ENCODE results near the gene PMPCA. TPM values are rescaled to one million over a fixed set of nuclear protein-coding genes. Genes with fewer than 3 reads are reported as not detected.

The PMPCA gene
- total RNA-seq = 100 to 1,000 TPM in 1 of 8 experiments, 10 to 100 TPM in 7; 29.4 to 101 (median 46.4) TPM

DNA sequence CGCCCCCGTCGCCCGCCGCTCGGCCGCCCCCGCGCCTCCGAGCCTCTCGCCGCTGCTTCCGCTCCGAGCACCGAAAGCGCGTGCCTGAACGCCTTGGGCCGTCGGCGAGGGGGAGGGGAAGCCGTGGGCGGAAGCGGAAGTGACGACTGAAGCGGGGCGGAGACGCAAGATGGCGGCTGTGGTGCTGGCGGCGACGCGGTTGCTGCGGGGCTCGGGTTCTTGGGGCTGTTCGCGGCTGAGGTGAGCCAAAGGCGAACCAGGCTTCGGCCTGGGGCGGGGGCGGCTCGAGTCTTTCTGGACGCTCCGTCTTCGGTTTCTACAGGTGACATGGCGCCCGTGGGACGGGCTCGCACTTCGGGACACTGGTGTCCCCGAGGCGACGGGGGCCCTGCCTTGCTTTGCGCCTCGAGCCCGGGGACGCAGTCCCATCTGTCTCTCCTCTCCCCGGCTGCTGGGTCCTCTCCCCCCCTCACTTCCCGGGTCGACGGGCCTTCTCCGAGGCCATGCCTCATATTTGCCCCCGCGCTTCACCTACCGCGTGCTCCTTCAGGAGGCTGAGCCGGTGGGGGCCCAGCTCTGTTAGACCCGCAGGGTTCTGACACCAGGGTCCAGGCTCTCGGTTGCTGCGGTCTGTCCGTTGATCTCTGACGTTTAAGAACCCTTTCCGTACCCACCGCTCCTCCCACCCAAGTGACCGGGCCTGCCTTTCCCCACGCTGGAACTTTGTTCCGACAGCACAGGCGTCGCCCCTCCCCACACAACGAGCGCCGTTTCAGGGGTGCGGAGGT is at the start of gene PMPCA, which contains the start of gene ENTR1:
PMPCA (plus strand) TSS at position 159 of the 788 bp plus-strand sequence; CDS start at position 170, 11 bp downstream.
ENTR1 (minus strand) TSS at position 115 of the 788 bp plus-strand sequence. CDS start 217 bp downstream, outside the sequence.
- peak within 1 kb of the TSS; percentile 71 to 98 (median 81) for H3K4me3 ChIP-seq

GRCh38 chr9:136361047-136361753 is 49.3 kb upstream of the PMPCA start:
- H3K27ac ChIP-seq = no peak overlapping the region
- H3K4me3 ChIP-seq = no peak overlapping the region
- no peak for ATAC-seq (replicated peaks in 6 of 8)
- peaks cover 12 to 25% of the 10 kb centered on the region in 2 donors for H3K4me1 ChIP-seq (replicated peaks in 1 of 2)
- in situ Hi-C loops (cut with MboI; ENCODE audit: low pct_unique_long_range_greater_than_20kb in 2 of 9, low sequenced_read_pairs in 9 of 9, unreplicated experiment in 9 of 9) = no loop called here
- WGBS, 10 experiments = 80 to 100% (median 83%) methylated on average over 2 to 18 of the region's 43 CpGs; no CpG with 5 or more reads in 5 of the 10 experiments

More for the DNA sequence above, at the start of gene PMPCA, which contains the start of gene ENTR1:
- peak; percentile 78 to 88 (median 85) for ATAC-seq (replicated peaks in 6 of 8)
- 0 to 6% (median 0%) methylated on average over 4 to 27 of the region's 83 CpGs; no CpG with 5 or more reads in 1 of the 10 experiments for WGBS, 10 experiments
- Histone ChIP-seq H3K4me1 (replicated peaks in 1 of 2) (peaks cover 12 to 14% of the 10 kb centered on the region in 2 donors), H3K27ac (peak within 1 kb of the TSS; percentile 89 to 98)
- in situ Hi-C loops (cut with MboI; ENCODE audit: low pct_unique_long_range_greater_than_20kb in 2 of 9, low sequenced_read_pairs in 9 of 9, unreplicated experiment in 9 of 9) = no loop called here

DNA sequence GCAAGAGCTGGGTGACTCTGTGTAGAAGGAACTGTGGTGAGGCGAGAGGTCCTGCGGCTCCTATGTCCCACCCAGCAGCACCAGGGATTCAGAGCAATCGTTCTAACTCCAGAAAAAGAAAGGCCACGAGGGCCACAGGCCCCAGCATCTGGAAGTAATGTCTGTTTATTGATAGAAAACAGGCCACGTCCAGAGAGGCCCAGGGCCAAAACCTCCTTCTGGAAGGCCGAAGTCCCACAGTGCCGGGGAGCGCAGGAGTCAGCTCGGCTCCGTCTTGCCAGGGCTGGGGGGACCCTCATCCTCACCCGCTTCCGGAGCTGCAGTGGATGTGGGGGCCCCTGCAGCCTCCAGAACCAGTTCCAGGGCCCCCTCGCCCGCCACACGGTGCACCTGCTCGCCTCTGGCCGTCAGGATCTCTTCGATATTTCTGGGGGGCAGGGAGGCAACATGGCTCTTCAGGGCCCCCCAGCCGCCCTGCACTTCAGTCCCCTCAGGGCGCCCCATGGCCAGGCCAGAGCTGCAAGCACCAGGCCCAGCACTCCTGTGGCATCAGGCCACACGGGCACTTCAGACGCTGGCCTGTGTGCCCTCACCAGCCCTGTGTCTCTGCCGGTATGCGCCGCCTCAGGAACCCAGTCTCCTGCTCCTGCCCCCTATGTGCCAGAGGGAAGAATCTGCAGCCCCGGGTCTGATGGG is 48.6 kb upstream of the PMPCA start:
- 61 to 100% (median 90%) methylated on average over 1 to 6 of the region's 26 CpGs; no CpG with 5 or more reads in 6 of the 10 experiments for WGBS, 10 experiments
- ATAC-seq (replicated peaks in 6 of 8) = no peak
- in situ Hi-C loops (cut with MboI; ENCODE audit: low pct_unique_long_range_greater_than_20kb in 2 of 9, low sequenced_read_pairs in 9 of 9, unreplicated experiment in 9 of 9) = no loop called here
- Histone ChIP-seq H3K27ac (peak overlapping the region in 1 of 2 donors; percentile 80), H3K4me3 (no peak overlapping the region), H3K4me1 (replicated peaks in 1 of 2) (peaks cover 12 to 25% of the 10 kb centered on the region in 2 donors)

DNA sequence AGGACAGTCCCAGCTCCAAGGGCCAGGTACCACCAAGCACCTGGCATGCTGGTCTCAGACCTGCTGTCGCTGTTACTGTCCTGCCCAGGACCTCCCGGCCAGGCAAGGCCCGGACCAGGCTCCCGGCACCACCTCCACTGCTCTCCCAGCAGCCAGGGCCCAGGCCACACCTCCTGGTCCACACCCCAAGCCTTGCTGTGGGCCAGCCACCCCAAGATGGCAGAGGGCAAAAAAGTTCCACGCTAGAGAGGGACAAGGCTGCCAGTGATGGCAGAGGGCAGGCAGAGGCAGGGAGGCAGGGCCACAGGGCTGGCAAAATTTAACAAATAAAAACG is 48.0 kb upstream of the PMPCA start:
- H3K4me3 ChIP-seq = peak overlapping the region in 4 of 5 donors; percentile 82 to 99 (median 94)
- 67 to 90% (median 78%) methylated on average over 1 to 2 of the region's 6 CpGs; no CpG with 5 or more reads in 6 of the 10 experiments for WGBS, 10 experiments
- ATAC-seq (replicated peaks in 6 of 8) = no peak
- peak overlapping the region; percentile 31 to 80 for H3K27ac ChIP-seq
- in situ Hi-C loops (cut with MboI; ENCODE audit: low pct_unique_long_range_greater_than_20kb in 2 of 9, low sequenced_read_pairs in 9 of 9, unreplicated experiment in 9 of 9) = no loop called here
- peaks cover 12 to 25% of the 10 kb centered on the region in 2 donors for H3K4me1 ChIP-seq (replicated peaks in 1 of 2)

DNA sequence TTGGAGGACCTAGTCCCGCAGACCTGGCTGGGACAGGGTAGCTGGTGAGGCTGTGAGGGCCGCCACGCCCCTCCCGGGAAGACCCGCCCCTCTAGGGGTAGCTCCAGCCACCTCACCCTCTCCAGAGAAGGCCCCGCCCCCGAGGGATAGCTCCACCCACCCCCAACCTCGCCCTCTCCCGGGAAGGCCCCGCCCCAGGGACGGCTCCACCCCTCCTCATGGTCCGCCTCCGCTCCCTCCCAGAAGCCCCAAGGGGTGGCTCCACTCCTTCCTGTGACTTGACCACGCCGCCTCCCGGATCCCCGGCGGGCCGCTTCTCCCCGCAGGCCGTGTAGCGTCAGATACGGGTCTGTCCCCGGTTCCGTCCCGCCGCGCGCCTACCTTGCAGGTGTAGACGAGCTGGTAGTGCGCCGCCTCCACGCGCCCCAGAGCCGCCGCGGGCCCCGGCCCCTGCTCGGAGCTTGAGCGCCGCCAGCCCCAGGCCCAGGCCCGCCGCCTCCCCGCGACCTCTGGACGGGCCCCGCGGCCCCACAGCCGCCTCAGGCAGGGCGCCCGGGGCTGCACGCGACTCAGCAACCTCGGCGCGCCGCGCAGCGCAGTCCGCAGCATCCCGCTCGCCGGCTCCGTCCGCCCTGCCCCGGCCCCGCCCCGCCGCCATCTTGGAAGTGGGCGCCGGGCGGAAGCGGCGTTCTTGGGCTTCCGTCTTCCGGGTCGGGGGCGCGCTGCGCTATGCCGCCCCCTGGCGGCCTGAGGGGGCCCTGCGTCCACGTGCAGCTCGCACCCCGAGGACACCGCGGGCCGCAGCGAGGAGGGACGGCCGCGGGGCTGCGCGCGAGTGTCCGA is 47.1 kb upstream of the PMPCA start, which contains the start of gene DNLZ:
DNLZ (minus strand) TSS at position 639 of the 843 bp plus-strand sequence; CDS start at position 609, 30 bp downstream.
- Histone ChIP-seq H3K4me3 (peak within 1 kb of the TSS; percentile 82 to 99 (median 93)), H3K4me1 (replicated peaks in 1 of 2) (peaks cover 12 to 25% of the 10 kb centered on the region in 2 donors), H3K27ac (peak within 1 kb of the TSS; percentile 95 to 98)
- ATAC-seq (replicated peaks in 6 of 8) = peak; percentile 79 to 88 (median 84)
- 0% methylated on average over 2 of the region's 97 CpGs; no CpG with 5 or more reads in 9 of the 10 experiments for WGBS, 10 experiments
- in situ Hi-C loops (cut with MboI; ENCODE audit: low pct_unique_long_range_greater_than_20kb in 2 of 9, low sequenced_read_pairs in 9 of 9, unreplicated experiment in 9 of 9) = no loop called here

- peak overlapping the region in 4 of 5 donors; percentile 82 to 99 (median 94) for H3K4me3 ChIP-seq
- H3K27ac ChIP-seq = no peak overlapping the region
- peaks cover 12 to 25% of the 10 kb centered on the region in 2 donors for H3K4me1 ChIP-seq (replicated peaks in 1 of 2)
- WGBS, 10 experiments = 0 to 100% (median 80%) methylated on average over 1 to 2 of the region's 54 CpGs; no CpG with 5 or more reads in 5 of the 10 experiments
- in situ Hi-C loops (cut with MboI; ENCODE audit: low pct_unique_long_range_greater_than_20kb in 2 of 9, low sequenced_read_pairs in 9 of 9, unreplicated experiment in 9 of 9) = no loop called here
- ATAC-seq (replicated peaks in 6 of 8) = no peak
Measured at GRCh38 chr9:136363949-136364748, 46.3 kb upstream of the PMPCA start.

- 41 to 100% (median 83%) methylated on average over 1 to 9 of the region's 31 CpGs; no CpG with 5 or more reads in 5 of the 10 experiments for WGBS, 10 experiments
- H3K4me1 ChIP-seq (replicated peaks in 1 of 2) = peaks cover 12 to 25% of the 10 kb centered on the region in 2 donors
- no peak for ATAC-seq (replicated peaks in 6 of 8)
Measured at GRCh38 chr9:136364942-136365774, 45.3 kb upstream of the PMPCA start.

DNA sequence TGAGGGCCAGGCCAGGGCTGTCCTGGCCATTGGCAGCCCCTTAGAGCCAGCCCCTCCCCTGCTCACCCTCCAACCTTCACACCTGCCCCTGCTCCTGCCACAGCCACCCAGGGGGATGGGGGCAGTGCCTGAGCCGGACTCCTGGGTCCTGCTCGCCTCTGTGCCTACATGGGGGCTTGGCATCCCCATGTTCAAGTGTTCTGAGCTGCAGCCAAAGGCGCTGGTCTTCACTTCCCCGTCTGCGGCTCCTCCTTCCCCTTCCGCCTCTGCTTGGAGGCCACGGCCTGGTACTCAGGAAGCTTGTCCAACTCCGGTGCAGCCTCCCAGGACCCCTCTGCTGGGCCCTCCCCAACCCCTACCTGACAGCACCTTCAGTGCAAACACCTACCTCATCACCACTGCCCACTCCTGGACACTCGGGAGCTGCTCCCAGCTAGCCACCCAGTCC is 44.7 kb upstream of the PMPCA start:
- no peak for ATAC-seq (replicated peaks in 6 of 8)
- Histone ChIP-seq H3K4me3 (no peak overlapping the region), H3K4me1 (replicated peaks in 1 of 2) (peaks cover 12 to 25% of the 10 kb centered on the region in 2 donors), H3K27ac (no peak overlapping the region)
- in situ Hi-C loops (cut with MboI; ENCODE audit: low pct_unique_long_range_greater_than_20kb in 2 of 9, low sequenced_read_pairs in 9 of 9, unreplicated experiment in 9 of 9) = no loop called here
- 100% methylated on average over 1 of the region's 9 CpGs; no CpG with 5 or more reads in 9 of the 10 experiments for WGBS, 10 experiments

More at GRCh38 chr9:136364942-136365774, 45.3 kb upstream of the PMPCA start:
- in situ Hi-C loops (cut with MboI; ENCODE audit: low pct_unique_long_range_greater_than_20kb in 2 of 9, low sequenced_read_pairs in 9 of 9, unreplicated experiment in 9 of 9) = no loop called here
- Histone ChIP-seq H3K4me3 (no peak overlapping the region), H3K27ac (peak overlapping the region in 1 of 2 donors; percentile 47)

GRCh38 chr9:136366826-136367225 is 43.6 kb upstream of the PMPCA start:
- in situ Hi-C loops (cut with MboI; ENCODE audit: low pct_unique_long_range_greater_than_20kb in 2 of 9, low sequenced_read_pairs in 9 of 9, unreplicated experiment in 9 of 9) = no loop called here
- 90 to 94% methylated on average over 3 to 5 of the region's 9 CpGs; no CpG with 5 or more reads in 8 of the 10 experiments for WGBS, 10 experiments

DNA sequence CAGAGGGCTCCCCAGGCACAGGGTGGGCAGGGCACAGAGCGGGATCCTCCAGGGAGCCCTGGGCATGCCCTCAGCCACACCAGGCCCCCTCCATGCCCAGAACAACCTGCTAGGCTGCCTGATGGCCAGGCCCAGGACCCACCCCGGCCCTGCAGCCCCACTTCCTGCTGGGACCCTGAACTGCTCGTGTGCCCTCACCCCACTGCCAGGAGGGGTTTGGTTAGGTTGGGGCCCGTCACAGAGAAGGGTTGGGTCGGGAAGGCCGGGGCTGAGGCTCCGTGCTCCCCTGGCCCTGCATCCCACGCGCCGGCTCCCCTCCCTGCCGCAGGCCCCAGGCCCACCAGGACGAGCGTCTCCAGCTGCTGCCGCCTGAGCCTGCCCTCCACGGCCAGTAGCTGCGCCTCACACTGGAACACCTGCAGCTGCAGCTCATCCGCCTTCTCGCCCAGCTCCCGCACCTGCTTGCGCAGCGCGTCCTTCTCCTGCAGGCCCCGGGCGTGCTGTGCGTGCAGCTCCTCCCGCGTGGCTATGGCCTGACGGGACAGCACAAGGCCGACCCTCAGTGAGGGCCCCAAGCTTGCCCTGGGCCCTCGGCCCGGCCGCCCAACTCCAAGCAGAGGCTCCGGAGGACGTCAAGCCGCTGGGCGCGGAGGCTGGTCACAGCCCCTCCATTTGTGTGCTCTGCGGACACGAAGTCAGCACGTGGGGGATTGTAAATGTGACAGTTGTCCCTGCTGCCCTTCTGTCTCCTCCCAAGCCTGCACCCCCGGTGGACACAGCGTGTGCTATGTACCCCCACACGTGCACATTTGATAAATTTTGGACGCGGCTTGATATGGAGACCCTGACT is 42.9 kb upstream of the PMPCA start:
- in situ Hi-C loops (cut with MboI; ENCODE audit: low pct_unique_long_range_greater_than_20kb in 2 of 9, low sequenced_read_pairs in 9 of 9, unreplicated experiment in 9 of 9) = no loop called here
- no peak for ATAC-seq (replicated peaks in 6 of 8)
- Histone ChIP-seq H3K4me1 (replicated peaks in 1 of 2) (peaks cover 16 to 26% of the 10 kb centered on the region in 2 donors), H3K4me3 (no peak overlapping the region), H3K27ac (no peak overlapping the region)
- WGBS, 10 experiments = 60 to 100% (median 75%) methylated on average over 1 to 4 of the region's 45 CpGs; no CpG with 5 or more reads in 7 of the 10 experiments

More at GRCh38 chr9:136366826-136367225, 43.6 kb upstream of the PMPCA start:
- Histone ChIP-seq H3K4me1 (replicated peaks in 1 of 2) (peaks cover 10 to 25% of the 10 kb centered on the region in 2 donors), H3K4me3 (no peak overlapping the region), H3K27ac (no peak overlapping the region)
- ATAC-seq (replicated peaks in 6 of 8) = no peak
